GM12874 (cell line): ENCODE data around the gene CALD1.

Experiments
- TF ChIP-seq, protein P1 (sequence below): IDR thresholded peaks from 2 replicates; pipeline ENCODE4 v1.5.1; 2011; ENCODE audit warnings: low read depth, mild to moderate bottlenecking, control low read depth, low read length, moderate library complexity; ENCODE audit not compliant: insufficient read depth

CALD1 gene

DNA sequence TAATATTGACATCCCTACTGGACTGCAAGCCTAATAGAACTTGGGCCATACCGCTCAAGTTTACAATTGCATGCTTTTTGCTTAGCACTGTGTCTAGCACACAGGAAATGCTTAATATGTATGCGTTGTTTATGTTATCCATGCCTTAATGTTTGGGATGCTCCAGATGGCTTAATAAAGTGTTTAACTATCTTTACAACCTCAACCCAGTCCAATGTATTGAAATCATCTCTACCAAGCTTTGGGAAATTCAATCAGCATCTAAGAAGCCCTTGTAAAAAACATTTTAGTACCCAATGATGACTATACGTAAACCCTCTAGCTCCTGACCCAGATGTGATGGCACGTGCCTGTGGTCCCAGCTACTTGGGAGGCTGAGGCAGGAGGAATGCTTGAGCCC is 40.0 kb downstream of the CALD1 start:
- TF ChIP-seq, protein P1, sequence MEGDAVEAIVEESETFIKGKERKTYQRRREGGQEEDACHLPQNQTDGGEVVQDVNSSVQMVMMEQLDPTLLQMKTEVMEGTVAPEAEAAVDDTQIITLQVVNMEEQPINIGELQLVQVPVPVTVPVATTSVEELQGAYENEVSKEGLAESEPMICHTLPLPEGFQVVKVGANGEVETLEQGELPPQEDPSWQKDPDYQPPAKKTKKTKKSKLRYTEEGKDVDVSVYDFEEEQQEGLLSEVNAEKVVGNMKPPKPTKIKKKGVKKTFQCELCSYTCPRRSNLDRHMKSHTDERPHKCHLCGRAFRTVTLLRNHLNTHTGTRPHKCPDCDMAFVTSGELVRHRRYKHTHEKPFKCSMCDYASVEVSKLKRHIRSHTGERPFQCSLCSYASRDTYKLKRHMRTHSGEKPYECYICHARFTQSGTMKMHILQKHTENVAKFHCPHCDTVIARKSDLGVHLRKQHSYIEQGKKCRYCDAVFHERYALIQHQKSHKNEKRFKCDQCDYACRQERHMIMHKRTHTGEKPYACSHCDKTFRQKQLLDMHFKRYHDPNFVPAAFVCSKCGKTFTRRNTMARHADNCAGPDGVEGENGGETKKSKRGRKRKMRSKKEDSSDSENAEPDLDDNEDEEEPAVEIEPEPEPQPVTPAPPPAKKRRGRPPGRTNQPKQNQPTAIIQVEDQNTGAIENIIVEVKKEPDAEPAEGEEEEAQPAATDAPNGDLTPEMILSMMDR: no peak

DNA sequence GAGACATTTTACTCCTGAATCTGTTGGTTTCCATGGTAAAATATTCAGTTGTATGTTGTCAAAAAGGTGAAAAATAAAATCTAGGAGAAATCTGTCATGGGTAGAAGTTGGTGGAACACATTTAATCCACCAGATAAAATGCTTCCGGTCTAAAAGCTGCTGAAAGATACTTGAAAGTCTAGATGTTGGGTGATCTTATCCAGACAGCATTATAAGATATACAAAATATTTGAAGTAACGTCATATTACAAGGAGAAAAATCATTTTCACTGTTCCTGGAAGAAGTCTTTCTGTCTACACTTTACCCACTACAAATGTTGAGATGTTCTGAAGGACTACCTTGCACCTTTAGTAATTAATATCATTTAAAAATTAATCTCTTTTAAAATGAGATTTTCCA is 40.9 kb downstream of the CALD1 start:
- TF ChIP-seq, protein P1: no peak

DNA sequence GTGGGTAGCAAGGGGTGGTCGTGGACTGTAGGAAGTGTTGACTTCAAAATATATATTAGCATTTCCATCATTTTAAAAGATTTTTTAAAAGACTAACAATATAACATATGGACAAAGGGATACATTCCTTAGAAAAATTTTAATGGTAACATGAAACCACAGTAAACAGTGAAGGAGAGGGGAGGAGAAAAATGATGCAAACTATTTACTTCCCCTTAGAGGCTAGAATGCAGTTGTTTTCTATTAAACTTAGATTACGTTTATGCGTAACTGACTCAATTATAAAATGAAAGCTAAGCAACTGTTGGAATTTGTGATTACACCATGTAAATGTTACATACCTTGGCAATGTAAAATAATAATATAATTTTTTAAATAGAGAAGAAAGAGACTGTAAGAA is 41.3 kb downstream of the CALD1 start:
- TF ChIP-seq, protein P1: no peak

DNA sequence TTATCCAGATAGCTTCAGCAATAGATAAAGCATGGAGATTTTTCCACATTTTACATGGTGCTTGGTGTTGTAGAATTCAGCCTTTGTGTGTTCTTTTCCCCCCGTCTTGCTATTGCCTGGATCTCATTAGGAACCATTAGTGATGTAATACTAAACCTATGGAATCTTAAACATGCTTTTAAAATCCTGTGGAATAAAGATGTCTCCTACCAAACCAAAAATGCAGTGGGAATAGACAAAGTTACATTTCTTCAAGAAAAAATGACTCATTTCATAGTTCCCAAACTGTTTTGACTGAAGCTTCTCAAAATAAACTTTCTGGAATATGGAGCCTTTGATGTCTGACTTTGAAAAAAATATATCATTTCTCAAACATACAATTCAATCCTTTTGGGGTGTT is 44.0 kb downstream of the CALD1 start:
- TF ChIP-seq, protein P1: no peak

DNA sequence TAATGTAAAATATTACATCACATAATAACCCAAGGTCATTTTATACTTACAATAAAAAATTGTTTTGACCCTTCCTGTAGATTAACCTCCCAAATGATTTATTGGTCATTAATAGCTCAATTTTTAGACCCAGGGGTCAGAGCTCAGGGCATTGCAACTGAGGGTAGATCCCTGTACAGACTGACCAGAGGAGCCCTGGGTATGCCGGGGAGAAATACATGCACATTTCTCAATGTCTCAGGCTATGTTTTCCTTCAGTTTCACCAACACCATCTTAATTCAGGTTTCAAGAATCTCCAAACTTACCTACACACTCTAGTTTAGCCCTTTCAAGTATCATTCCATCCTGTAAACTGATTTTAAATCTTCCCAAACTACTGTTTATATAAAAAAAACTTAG is 46.2 kb downstream of the CALD1 start:
- TF ChIP-seq, protein P1: no peak

DNA sequence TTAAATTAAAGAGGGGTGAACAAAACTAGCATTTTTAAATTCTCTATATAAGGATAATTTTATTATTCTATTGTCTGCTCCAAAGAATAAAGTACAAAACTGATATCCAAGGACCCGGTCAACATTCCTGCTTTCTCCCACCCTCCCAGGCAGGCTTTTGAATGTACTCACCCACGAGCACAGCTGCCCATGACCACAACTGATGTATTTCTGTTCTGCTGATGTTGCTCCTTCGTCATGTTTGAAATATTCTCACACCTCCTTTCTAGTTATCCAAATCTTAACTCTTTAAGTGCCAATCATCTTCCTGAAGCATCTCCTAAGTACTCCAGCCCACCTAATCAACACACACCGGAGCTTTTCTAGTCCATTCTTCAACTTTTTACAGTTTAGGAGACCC is 46.7 kb downstream of the CALD1 start:
- TF ChIP-seq, protein P1: no peak

DNA sequence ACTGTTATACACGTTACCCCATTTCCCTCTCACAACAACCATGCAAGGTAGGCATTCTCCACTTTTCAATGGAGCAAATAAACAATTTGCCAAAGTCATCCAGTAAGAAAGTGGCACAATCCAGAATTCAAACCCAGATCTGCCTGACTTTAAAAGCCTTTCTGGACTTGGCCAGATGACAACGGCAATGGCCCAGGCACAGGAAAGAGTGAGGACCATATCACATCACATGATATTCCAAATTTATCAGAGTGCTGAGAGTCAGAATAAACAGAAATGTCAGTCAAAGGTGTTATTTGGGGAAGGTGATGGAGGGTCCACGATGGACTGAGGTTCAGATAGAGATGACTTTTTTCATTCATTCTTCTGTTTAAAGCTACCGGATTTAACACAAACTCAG is 48.0 kb downstream of the CALD1 start:
- TF ChIP-seq, protein P1: no peak

DNA sequence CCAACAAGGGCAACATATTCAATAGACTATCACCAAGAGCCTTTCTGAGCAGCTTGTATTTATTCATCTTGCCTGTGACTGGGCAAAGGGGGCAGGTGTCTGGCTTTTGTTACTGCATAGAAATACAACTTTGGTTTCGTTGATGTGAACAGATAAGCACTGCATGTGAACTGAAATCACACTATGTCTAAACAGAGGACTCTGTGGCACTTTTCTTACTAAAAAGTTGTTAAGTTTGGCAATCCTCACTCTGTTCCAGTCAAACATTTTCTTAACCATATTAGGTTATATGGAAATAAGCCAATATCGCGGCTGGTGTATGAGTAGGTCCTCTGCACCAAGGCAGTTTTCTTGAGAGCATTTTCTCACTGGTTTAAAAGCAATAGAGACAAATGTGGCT is 48.5 kb downstream of the CALD1 start:
- TF ChIP-seq, protein P1: no peak
